OCI-M2 (cell line): ENCODE results near the gene AP3S2.

ENCODE experiments used
- DNase-seq: peaks from one replicate; lab custom pipeline; 2025; ENCODE audit not compliant: unreplicated experiment; lab: John Stamatoyannopoulos, UW

AP3S2 gene

GRCh38 chr15:89820666-89821611, 72.9 kb downstream of the AP3S2 start:
- no peak for DNase-seq

GRCh38 chr15:89818287-89818686, 75.5 kb downstream of the AP3S2 start:
- no peak for DNase-seq

DNA sequence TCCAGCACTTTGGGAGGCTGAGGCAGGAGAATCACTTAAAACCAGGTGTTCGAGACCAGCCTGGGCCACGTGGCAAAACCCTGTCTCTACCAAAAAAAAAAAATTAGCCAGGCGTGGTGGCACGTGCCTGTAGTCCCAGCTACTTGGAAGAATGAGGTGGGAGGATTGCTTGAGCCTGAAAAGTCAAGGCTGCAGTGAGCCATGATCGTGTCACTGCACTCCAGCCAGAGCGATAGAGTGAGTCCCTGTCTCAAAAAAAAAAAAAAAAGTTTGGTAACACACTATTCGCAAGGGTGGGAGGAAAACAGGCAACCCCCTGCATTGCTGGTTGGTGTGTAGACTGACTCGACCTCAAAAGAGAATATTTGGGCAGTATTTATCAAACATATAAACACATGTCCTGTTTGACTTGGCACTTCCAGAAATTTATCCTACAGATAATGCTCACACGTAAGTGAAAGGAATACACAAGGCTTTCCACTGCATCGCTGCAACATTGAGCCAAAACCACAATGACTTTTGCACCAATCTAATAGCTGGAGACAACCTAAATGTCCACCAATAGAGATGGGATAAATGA, 76.0 kb downstream of the AP3S2 start:
- no peak for DNase-seq

DNA sequence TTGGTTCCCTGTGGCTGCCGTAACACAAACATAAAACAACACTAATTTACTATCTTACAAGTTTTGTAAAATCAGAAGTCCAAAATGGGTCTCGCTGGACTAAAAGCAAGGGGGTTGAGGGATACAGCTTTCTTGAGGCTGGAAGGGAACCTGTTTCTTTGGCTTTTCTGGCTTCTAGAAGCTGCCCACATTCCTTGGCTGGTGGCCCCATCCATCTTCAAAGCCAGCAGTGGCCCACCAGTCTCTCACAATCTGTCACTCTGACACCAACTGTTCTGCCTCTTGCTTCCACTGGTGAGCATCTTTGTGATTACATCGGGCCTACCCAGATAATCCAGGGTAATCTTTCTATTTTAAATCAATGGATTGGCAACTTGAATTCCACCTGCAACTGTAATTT, 78.0 kb downstream of the AP3S2 start:
- DNase-seq, result no peak

- no peak for DNase-seq
These were observed 79.6 kb downstream of the AP3S2 start for GRCh38 chr15:89814112-89814742.

- no peak for DNase-seq
These were observed 80.2 kb downstream of the AP3S2 start for GRCh38 chr15:89813381-89814111.

GRCh38 chr15:89812847-89813320, 80.9 kb downstream of the AP3S2 start:
- DNase-seq, result no peak

GRCh38 chr15:89812011-89812846, 81.6 kb downstream of the AP3S2 start:
- no peak for DNase-seq

- no peak for DNase-seq
These were observed 83.0 kb downstream of the AP3S2 start for GRCh38 chr15:89810837-89811236.

- DNase-seq, result no peak
These were observed 84.0 kb downstream of the AP3S2 start for GRCh38 chr15:89809787-89810148.

GRCh38 chr15:89809093-89809786, 84.6 kb downstream of the AP3S2 start:
- DNase-seq, result no peak

- DNase-seq, result no peak
These were observed 85.5 kb downstream of the AP3S2 start for GRCh38 chr15:89808160-89808870.

GRCh38 chr15:89807689-89808088, 86.1 kb downstream of the AP3S2 start:
- no peak for DNase-seq

DNA sequence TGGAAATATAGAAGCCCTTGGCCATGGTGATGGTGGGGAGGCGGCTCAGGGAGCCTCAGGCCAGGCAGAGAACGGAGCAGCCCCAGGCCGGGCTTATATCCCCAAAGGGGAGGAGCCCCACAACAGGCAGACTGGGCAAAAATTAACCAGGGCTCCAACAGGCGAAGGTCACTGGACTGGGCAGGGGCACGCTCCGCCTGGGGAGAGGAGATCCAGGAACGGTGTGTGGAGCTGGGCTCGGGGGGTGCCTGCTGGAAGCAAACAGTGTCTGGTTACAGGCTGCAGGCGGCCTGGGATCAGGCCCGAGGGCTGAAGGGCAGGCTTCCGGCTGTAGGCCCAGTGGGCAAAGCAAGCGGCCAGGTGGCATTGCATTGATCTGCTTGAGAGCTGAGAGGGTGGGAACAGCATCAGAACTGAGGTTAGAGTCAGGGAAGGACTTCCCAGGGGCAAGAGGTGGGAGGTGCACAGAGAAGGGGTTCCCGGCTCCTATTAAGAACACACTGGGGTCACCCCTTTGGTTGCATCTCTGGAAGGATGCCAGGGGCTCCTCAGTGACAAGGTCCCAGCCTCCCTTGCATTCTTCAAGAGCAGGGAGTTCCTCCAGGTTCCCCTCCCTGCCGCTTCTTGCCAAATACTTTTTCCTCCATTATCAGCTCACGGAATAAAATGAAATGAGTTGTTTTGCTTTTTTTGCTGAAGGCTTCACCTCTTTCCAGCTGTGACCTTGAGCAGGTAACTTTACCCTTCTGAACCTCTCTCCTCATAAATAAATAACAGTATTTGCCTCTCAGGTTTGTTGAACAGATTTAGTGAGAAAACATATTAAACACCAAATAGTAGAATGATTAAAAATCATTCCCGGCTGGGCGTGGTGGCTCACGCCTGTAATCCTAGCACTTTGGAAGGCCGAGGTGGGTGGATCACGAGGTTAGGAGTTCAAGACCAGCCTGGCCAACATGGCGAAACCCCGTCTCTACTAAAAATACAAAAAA, 86.9 kb downstream of the AP3S2 start:
- DNase-seq, result no peak

DNA sequence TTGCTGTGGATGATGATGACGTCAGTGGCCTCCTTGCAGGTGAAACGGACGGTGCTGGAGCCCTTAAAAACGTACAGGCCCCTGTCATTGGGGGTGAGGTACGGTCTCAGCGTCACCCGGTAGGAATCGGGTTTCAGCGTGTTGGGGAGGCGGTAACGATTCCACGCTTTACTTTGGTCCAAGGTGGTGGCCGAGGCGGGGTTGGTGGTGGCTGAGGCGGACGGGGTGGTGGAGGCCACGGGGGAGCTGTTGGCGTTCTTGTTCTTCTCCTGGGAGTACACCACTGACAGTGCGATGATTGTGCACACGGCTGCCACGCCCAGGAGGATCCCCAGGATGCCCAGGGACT, 87.6 kb downstream of the AP3S2 start:
- DNase-seq, result no peak

DNA sequence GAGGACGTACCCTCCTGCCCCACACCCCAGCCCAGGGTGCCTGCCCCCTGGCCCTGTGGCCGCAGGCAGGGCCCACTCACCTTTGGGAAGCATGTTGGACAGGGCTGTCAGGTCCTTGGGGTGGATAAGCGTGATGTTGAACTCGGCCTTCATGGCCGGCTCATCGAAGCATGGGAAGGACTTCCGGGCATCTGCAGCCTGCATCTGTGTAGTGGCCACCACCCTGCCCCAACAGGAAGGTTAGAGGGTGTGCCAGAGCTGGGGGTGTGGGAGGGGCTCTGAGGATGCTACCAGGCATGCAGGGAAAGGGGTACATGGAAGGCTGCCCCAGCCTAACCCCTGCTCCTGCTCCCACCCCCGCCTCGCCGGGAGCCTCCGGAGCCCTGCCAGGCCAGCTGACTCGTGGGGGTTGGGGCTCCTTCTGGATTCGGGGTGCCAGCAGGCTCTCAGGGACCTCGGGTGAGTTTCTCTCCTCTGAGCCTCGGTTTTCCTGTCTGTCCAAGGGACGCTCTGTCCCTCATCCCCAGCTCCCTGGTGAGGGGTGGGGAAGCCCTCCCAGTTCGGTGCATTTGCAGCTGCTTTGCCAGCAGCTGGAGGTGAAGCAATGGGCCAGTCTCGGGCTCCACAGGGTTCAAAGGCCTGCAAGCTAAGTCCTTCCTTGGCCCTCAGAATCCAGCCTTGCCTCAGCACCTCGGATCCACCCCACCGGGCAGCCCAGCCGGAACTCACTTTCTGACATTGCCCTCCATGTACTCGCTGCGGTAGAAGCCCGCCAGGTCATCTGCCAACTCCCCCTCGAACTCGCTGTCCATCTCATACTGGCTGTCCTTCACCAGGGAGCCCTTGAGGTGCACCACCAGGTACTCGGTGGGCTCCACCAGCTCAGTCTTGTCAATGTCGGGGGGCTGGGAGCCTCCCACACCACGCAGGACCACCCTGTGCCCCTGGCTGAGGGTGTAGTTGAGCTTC, 88.3 kb downstream of the AP3S2 start:
- DNase-seq, result no peak
